DND-41 (cell line): ENCODE results near the gene TCP11.

Experiments
- ATAC-seq: fragments of 200-7000 bp; cut with Tn5 transposase; 3 replicates; pipeline ENCODE4 v1.9.1; 2021; ENCODE audit warnings: low read depth; ENCODE audit not compliant: insufficient read depth
- DNase-seq: peaks from one replicate; pipeline ENCODE4 v3.0.0-alpha.2; 2020
- H2AFZ ChIP-seq: 2 replicates; pipeline ENCODE4 v1.6.0; 2012; ENCODE audit warnings: low read depth, low read length
- H3K27ac ChIP-seq: 2 replicates; pipeline ENCODE4 v1.5.1; 2012; ENCODE audit warnings: low read length, inconsistent platforms
- H3K27me3 ChIP-seq: fragments of 200-600 bp; sonication (generic); 2 replicates; pipeline ENCODE4 v1.6.0; 2012; ENCODE audit warnings: low read length, mild to moderate bottlenecking, inconsistent platforms; ENCODE audit not compliant: insufficient read depth, poor library complexity
- H3K36me3 ChIP-seq: 2 replicates; pipeline ENCODE4 v1.5.1; 2012; ENCODE audit warnings: low read length, inconsistent platforms; ENCODE audit not compliant: insufficient read depth
- H3K4me1 ChIP-seq: 2 replicates; pipeline ENCODE4 v1.5.1; 2012; ENCODE audit warnings: mild to moderate bottlenecking, low read length; ENCODE audit not compliant: insufficient read depth
- H3K4me2 ChIP-seq: 2 replicates; pipeline ENCODE4 v1.6.0; 2012; ENCODE audit warnings: mild to moderate bottlenecking, moderate library complexity, low read length, inconsistent platforms; ENCODE audit not compliant: insufficient read depth
- H3K4me3 ChIP-seq, 2 experiments: fragments of 200-600 bp in 1 of 2; shearing (Covaris generic) in 1 of 2; 2 replicates each; pipeline ENCODE4 v1.5.1; 2012 to 2016; ENCODE audit warnings: inconsistent platforms in 2 of 2, low read length in 2 of 2, mild to moderate bottlenecking in 2 of 2, low read depth in 1 of 2, moderate library complexity in 1 of 2
- H3K79me2 ChIP-seq: 2 replicates; pipeline ENCODE4 v1.6.0; 2012; ENCODE audit warnings: low read length, inconsistent platforms; ENCODE audit not compliant: insufficient read depth
- H3K9ac ChIP-seq: 2 replicates; pipeline ENCODE4 v1.6.0; 2012; ENCODE audit warnings: low read depth, mild to moderate bottlenecking, inconsistent platforms, low read length, moderate library complexity
- H3K9me3 ChIP-seq: 2 replicates; pipeline ENCODE4 v1.5.1; 2012; ENCODE audit warnings: low read length, moderate library complexity, mild to moderate bottlenecking, inconsistent platforms; ENCODE audit not compliant: insufficient read depth, severe bottlenecking
- H4K20me1 ChIP-seq: 2 replicates; pipeline ENCODE4 v1.6.0; 2012; ENCODE audit warnings: low read length; ENCODE audit not compliant: insufficient read depth
- CTCF ChIP-seq: IDR thresholded peaks from 2 replicates; pipeline ENCODE4 v1.5.1; 2012; ENCODE audit warnings: borderline replicate concordance, low read length, moderate library complexity, mild to moderate bottlenecking; ENCODE audit not compliant: poor library complexity, severe bottlenecking; ENCODE audit errors: extremely low read depth
- EZH2 ChIP-seq: IDR thresholded peaks from 3 replicates; pipeline ENCODE4 v1.6.1; 2012; ENCODE audit warnings: borderline replicate concordance, low read depth, mild to moderate bottlenecking, moderate library complexity, low read length, inconsistent platforms; ENCODE audit not compliant: severe bottlenecking

The TCP11 gene

GRCh38 chr6:35142588-35143569 lies 1.7 kb upstream of the TCP11 start:
- no peaks in the 10 kb centered on the region for H3K79me2 ChIP-seq
- no peak overlapping the region for H3K4me2 ChIP-seq
- ATAC-seq, result no peak
- DNase-seq, result no peak
- no peaks in the 10 kb centered on the region for H3K4me1 ChIP-seq
- no peaks in the 10 kb centered on the region for H3K9me3 ChIP-seq
- H3K27me3 ChIP-seq, result peaks cover 11% of the 10 kb centered on the region
- no peak overlapping the region for H3K4me3 ChIP-seq
- no peaks in the 10 kb centered on the region; the same call in 1 of the 2 replicates for H4K20me1 ChIP-seq
- H3K36me3 ChIP-seq, result no peaks in the 10 kb centered on the region
- no peak overlapping the region for H3K9ac ChIP-seq
- no peak overlapping the region for H3K27ac ChIP-seq
- no peak for TF ChIP-seq CTCF
- TF ChIP-seq EZH2, result no peak
- no peak overlapping the region for H2AFZ ChIP-seq

GRCh38 chr6:35140639-35141006 lies 516 bp downstream of the TCP11 start:
- no peak overlapping the region for H3K4me3 ChIP-seq
- no peaks in the 10 kb centered on the region for H3K36me3 ChIP-seq
- TF ChIP-seq EZH2, result no peak
- no peak for TF ChIP-seq CTCF
- ATAC-seq (no peak), DNase-seq (no peak)
- no peaks in the 10 kb centered on the region for H3K9me3 ChIP-seq
- peaks cover 11% of the 10 kb centered on the region for H3K27me3 ChIP-seq
- H2AFZ ChIP-seq, result no peak overlapping the region
- H3K4me2 ChIP-seq, result no peak overlapping the region
- no peak overlapping the region for H3K9ac ChIP-seq
- no peaks in the 10 kb centered on the region for H3K4me1 ChIP-seq
- no peaks in the 10 kb centered on the region for H3K79me2 ChIP-seq
- H4K20me1 ChIP-seq, result no peaks in the 10 kb centered on the region; the same call in 1 of the 2 replicates
- H3K27ac ChIP-seq, result no peak overlapping the region

- Histone ChIP-seq H3K9me3 (no peaks in the 10 kb centered on the region), H4K20me1 (no peaks in the 10 kb centered on the region; the same call in 1 of the 2 replicates), H3K79me2 (no peaks in the 10 kb centered on the region), H2AFZ (no peak overlapping the region), H3K9ac (no peak overlapping the region), H3K4me3 (no peak overlapping the region), H3K27me3 (peaks cover 11% of the 10 kb centered on the region), H3K27ac (no peak overlapping the region), H3K4me2 (no peak overlapping the region), H3K4me1 (no peaks in the 10 kb centered on the region), H3K36me3 (no peaks in the 10 kb centered on the region)
- peak; percentile 63 for DNase-seq
- ATAC-seq, result peak; percentile 70; the same call in 2 of the 3 replicates
- TF ChIP-seq EZH2 (no peak), CTCF (peak; percentile 92)
Measured at GRCh38 chr6:35139924-35140638, 1.1 kb downstream of the TCP11 start.
